SK-N-SH (cell line): Measurements from ENCODE around the gene ACSF3. TPM values are rescaled to one million over a fixed set of nuclear protein-coding genes. Genes with fewer than 3 reads are reported as not detected.

Experiments
- CTCF ChIA-PET: fragments of 300-600, 350-600 bp; formaldehyde crosslinking; extraction: SDS; loops from one replicate; lab custom pipeline; 2021; lab: Yijun Ruan, JAX
- POLR2A ChIA-PET: fragments of 350-600 bp; sonication (Branson Sonifier 250); formaldehyde crosslinking; extraction: SDS; loops from one replicate; lab custom pipeline; 2020; ENCODE audit warnings: antibody characterized with exemption, inconsistent platforms; lab: Yijun Ruan, JAX
- DNase-seq: peaks from one replicate; pipeline ENCODE4 v3.0.0; 2012
- H2AFZ ChIP-seq: fragments of 200-600 bp; sonication (generic); 2 replicates; pipeline ENCODE4 v1.8.1; 2016; ENCODE audit warnings: antibody characterized with exemption, mild to moderate bottlenecking, low read depth
- H3F3A ChIP-seq: fragments of 200-600 bp; sonication (generic); replicated peaks from 2 replicates; pipeline ENCODE3; 2016; ENCODE audit warnings: antibody characterized with exemption, mild to moderate bottlenecking; ENCODE audit not compliant: insufficient read depth
- H3K27ac ChIP-seq, 2 experiments: fragments of 200-500 bp in 1 of 2; fragments of 200-600 bp in 1 of 2; sonication (Bioruptor generic) in 1 of 2; sonication (generic), shearing (Covaris generic) in 1 of 2; 2 replicates each; pipeline versions ENCODE4 v1.5.1 to v1.6.1; 2014 to 2016; ENCODE audit warnings: low read depth in 2 of 2, inconsistent platforms in 1 of 2, low read length in 1 of 2, mild to moderate bottlenecking in 1 of 2, mixed read lengths in 1 of 2
- H3K27me3 ChIP-seq: fragments of 200-600 bp; sonication (generic), shearing (Covaris generic); 2 replicates; pipeline ENCODE4 v1.6.1; 2016; ENCODE audit warnings: mixed run types; ENCODE audit not compliant: insufficient read depth
- H3K36me3 ChIP-seq, 2 experiments: fragments of 200-500 bp in 1 of 2; fragments of 200-600 bp in 1 of 2; sonication (Bioruptor generic) in 1 of 2; sonication (generic) in 1 of 2; replicated peaks in 1 of 2; 2 replicates each; pipeline versions ENCODE3 to v1.5.1; 2014 to 2016; ENCODE audit warnings: low read length in 1 of 2, mild to moderate bottlenecking in 1 of 2; ENCODE audit not compliant: insufficient read depth in 2 of 2, control insufficient read depth in 1 of 2
- H3K4me1 ChIP-seq, 2 experiments: fragments of 200-500 bp in 1 of 2; fragments of 200-600 bp in 1 of 2; sonication (Bioruptor generic) in 1 of 2; sonication (generic), shearing (Covaris generic) in 1 of 2; 2 replicates each; pipeline versions ENCODE4 v1.5.1 to v1.6.1; 2014 to 2016; ENCODE audit warnings: low read depth in 1 of 2, low read length in 1 of 2, mixed run types in 1 of 2; ENCODE audit not compliant: insufficient read depth in 2 of 2, control insufficient read depth in 1 of 2
- H3K4me2 ChIP-seq: fragments of 200-600 bp; sonication (generic), shearing (Covaris generic); 2 replicates; pipeline ENCODE4 v1.6.1; 2017; ENCODE audit warnings: mixed run types
- H3K4me3 ChIP-seq, 2 experiments: fragments of 200-500 bp in 1 of 2; fragments of 200-600 bp in 1 of 2; sonication (Bioruptor generic) in 1 of 2; sonication (generic), shearing (Covaris generic) in 1 of 2; 2 replicates each; pipeline versions ENCODE4 v1.5.1 to v1.8.1; 2014 to 2016; ENCODE audit warnings: low read depth in 2 of 2, inconsistent platforms in 1 of 2, low read length in 1 of 2, mild to moderate bottlenecking in 1 of 2, mixed read lengths in 1 of 2, moderate library complexity in 1 of 2
- H3K79me2 ChIP-seq: fragments of 200-600 bp; sonication (generic); 2 replicates; pipeline ENCODE4 v1.8.1; 2017; ENCODE audit warnings: mild to moderate bottlenecking; ENCODE audit not compliant: insufficient read depth
- H3K9ac ChIP-seq: fragments of 200-600 bp; sonication (generic); 2 replicates; pipeline ENCODE4 v1.6.1; 2017; ENCODE audit warnings: mixed run types
- H3K9me2 ChIP-seq: fragments of 200-600 bp; sonication (generic); 2 replicates; pipeline ENCODE4 v1.6.1; 2017; ENCODE audit warnings: mixed run types
- H3K9me3 ChIP-seq: fragments of 200-600 bp; sonication (generic); 2 replicates; pipeline ENCODE4 v1.6.1; 2017; ENCODE audit warnings: mixed run types, mild to moderate bottlenecking, moderate library complexity
- H4K20me1 ChIP-seq: fragments of 200-600 bp; sonication (generic); 2 replicates; pipeline ENCODE4 v1.6.1; 2017; ENCODE audit warnings: mild to moderate bottlenecking, mixed run types; ENCODE audit not compliant: insufficient read depth
- POLR2AphosphoS5 ChIP-seq: IDR thresholded peaks from 2 replicates; pipeline ENCODE4 v1.6.1; 2012; ENCODE audit warnings: low read depth, low read length
- RXRA ChIP-seq: IDR thresholded peaks from 2 replicates; pipeline ENCODE4 v1.4.0; 2012; ENCODE audit warnings: low read depth, mild to moderate bottlenecking, borderline replicate concordance
- SIN3A ChIP-seq: IDR thresholded peaks from 2 replicates; pipeline ENCODE4 v1.6.1; 2012; ENCODE audit warnings: low read depth, mild to moderate bottlenecking, low read length, moderate library complexity, borderline replicate concordance
- TEAD4 ChIP-seq: IDR thresholded peaks from 2 replicates; pipeline ENCODE4 v1.4.0; 2012; ENCODE audit warnings: mild to moderate bottlenecking, borderline replicate concordance; ENCODE audit not compliant: insufficient read depth
- WGBS: methylation state at CpG from one replicate; pipeline ENCODE4 v1.1.6; 2017; ENCODE audit warnings: low lambda C conversion rate; 5-methylcytosine and 5-hydroxymethylcytosine counted together
- polyA plus RNA-seq, 3 experiments: library from polyadenylated mRNA; depleted of rRNA; stranded (reverse); fragments of >200 nt; gene quantifications; 2 replicates each; pipeline ENCODE4 v1.2.3, GENCODE V29; 2012
- TF ChIP-seq, protein P1 (sequence below): fragments of 150-350 bp; IDR thresholded peaks from 2 replicates; pipeline ENCODE4 v1.6.1; 2016; ENCODE audit warnings: mild to moderate bottlenecking, low read depth, low read length
- TF ChIP-seq, protein P2 (sequence below): IDR thresholded peaks from 2 replicates; pipeline ENCODE4 v1.4.0; 2012; ENCODE audit warnings: low read depth

ACSF3 gene
- polyA plus RNA-seq, 1 of the 3 experiments (the other 2 are of a cell fraction): 18.8 TPM

DNA sequence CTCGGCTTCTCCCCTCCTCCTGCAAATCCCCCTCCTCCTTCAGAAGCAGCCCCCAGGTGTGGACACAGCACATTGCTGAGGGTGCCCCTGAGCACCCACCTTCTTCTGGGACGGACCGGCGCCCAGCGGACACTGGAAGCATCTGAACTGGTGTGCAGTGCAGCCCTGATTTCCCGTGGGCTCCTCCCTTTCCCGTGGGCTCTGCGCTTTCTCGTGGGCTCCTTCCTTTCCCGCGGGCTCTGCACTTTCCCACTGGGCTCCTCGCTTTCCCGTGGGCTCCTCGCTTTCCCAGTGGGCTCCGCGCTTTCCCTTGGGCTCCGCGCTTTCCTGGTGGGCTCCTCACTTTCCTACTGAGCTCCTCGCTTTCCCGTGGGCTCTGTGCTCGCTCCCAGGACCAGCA is 32.6 kb upstream of the ACSF3 start:
- H3K27ac ChIP-seq: no peak overlapping the region
- WGBS: 58% methylated on average over 21 of the region's 21 CpGs
- POLR2A ChIA-PET: no interaction called here
- H3K36me3 ChIP-seq: no peaks in the 10 kb centered on the region
- no peaks in the 10 kb centered on the region for H3K9me3 ChIP-seq
- no peak for DNase-seq
- H3K4me2 ChIP-seq: no peak overlapping the region
- no peak overlapping the region for H3K9ac ChIP-seq
- TF ChIP-seq TEAD4 (no peak), RXRA (no peak)
- TF ChIP-seq, all 33 proteins: peak for 0
- Histone ChIP-seq H3K4me3 (no peak overlapping the region), H3K79me2 (no peaks in the 10 kb centered on the region), H3K9me2 (no peaks in the 10 kb centered on the region), H3F3A (no peaks in the 10 kb centered on the region), H3K27me3 (no peaks in the 10 kb centered on the region), H2AFZ (no peak overlapping the region), H4K20me1 (no peaks in the 10 kb centered on the region), H3K4me1 (no peaks in the 10 kb centered on the region; a peak in 1 of 4 replicates)
- CTCF ChIA-PET: interaction anchor here (1.6 kb wide), 1 partner anchor 106 kb away, joined by 6 read pairs; no protein-coding TSS in a partner anchor

GRCh38 chr16:89061590-89062380 is 31.9 kb upstream of the ACSF3 start:
- Histone ChIP-seq H3K9me2 (no peaks in the 10 kb centered on the region), H3K4me3 (no peak overlapping the region), H3K27me3 (no peaks in the 10 kb centered on the region), H3K9ac (no peak overlapping the region), H3K79me2 (no peaks in the 10 kb centered on the region), H3K4me1 (no peaks in the 10 kb centered on the region; a peak in 1 of 4 replicates), H4K20me1 (no peaks in the 10 kb centered on the region), H3K27ac (no peak overlapping the region), H3K36me3 (no peaks in the 10 kb centered on the region), H3K4me2 (no peak overlapping the region), H3F3A (no peaks in the 10 kb centered on the region), H2AFZ (no peak overlapping the region), H3K9me3 (no peaks in the 10 kb centered on the region)
- ChIA-PET CTCF (interaction anchor here (1.5 to 1.6 kb wide), 2 partner anchors 9 to 106 kb away, joined by 5 to 6 read pairs; no protein-coding TSS in a partner anchor), POLR2A (no interaction called here)
- WGBS: 42% methylated on average over 10 of the region's 17 CpGs
- TF ChIP-seq, protein P1, sequence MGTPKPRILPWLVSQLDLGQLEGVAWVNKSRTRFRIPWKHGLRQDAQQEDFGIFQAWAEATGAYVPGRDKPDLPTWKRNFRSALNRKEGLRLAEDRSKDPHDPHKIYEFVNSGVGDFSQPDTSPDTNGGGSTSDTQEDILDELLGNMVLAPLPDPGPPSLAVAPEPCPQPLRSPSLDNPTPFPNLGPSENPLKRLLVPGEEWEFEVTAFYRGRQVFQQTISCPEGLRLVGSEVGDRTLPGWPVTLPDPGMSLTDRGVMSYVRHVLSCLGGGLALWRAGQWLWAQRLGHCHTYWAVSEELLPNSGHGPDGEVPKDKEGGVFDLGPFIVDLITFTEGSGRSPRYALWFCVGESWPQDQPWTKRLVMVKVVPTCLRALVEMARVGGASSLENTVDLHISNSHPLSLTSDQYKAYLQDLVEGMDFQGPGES: no peak
- TF ChIP-seq, protein P2, sequence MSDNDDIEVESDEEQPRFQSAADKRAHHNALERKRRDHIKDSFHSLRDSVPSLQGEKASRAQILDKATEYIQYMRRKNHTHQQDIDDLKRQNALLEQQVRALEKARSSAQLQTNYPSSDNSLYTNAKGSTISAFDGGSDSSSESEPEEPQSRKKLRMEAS: no peak
- DNase-seq: no peak

DNA sequence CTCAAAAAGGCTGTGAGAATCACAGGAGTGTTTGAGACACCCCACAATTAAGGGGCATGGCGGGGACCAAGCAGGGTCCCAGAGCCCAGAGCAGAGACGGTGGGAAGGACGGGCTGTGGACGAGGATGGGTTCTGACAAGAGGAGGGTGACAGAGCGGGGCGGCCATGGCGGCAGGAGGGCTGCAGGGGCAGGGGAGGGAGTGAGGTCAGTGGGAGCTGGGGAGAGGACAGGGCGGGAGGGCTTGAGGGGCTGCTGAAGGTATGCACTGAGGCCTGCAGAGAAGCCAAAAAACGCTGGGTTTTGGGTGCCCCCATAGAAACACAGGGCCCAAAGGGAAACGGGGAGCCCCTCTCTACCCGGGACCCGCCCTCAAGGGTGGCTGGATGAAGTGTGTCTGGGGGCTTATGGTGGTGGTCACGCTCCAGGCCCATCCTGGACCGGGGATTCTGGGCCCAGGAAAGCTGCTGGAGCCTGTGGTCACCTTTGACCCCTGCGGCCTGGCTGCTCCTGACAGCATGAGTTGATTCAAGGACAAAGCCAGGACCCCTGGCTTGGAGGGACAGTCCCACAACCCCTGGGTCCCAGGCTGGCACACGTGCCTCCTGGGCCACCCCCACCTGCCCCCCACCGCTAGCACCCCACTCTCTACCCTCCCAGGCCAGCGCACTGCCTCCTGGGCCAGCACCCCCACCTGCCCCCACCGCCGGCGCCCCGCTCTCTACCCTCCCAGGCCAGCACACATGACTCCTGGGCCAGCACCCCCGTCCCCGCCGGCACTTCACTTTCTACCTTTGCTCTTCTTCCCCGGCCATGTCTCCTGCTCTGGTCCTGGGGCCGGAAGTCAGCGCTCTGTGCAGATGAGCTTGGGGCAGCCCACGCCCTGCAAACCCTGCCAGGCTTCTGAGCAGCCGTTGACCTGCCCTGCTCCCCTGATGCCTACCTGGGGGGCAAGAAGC is 31.0 kb upstream of the ACSF3 start:
- H3K4me1 ChIP-seq: peaks cover 0 to 2% of the 10 kb centered on the region in 2 experiments; a peak in 1 of 4 replicates
- CTCF ChIA-PET: interaction anchor here (1.5 to 1.6 kb wide), 2 partner anchors 9 to 105 kb away, joined by 5 to 6 read pairs; no protein-coding TSS in a partner anchor
- no peak overlapping the region for H2AFZ ChIP-seq
- no peak overlapping the region for H3K4me3 ChIP-seq
- no peak for TF ChIP-seq SIN3A
- TF ChIP-seq POLR2AphosphoS5: no peak
- 0 out of 2 replicates have a peak, but pooled peaks cover 6% of the 10 kb centered on the region for H3K27me3 ChIP-seq
- H3K9ac ChIP-seq: no peak overlapping the region
- no peaks in the 10 kb centered on the region for H4K20me1 ChIP-seq
- DNase-seq: no peak
- H3K4me2 ChIP-seq: no peak overlapping the region
- H3K79me2 ChIP-seq: no peaks in the 10 kb centered on the region
- no peak overlapping the region for H3K27ac ChIP-seq
- H3K36me3 ChIP-seq: no peaks in the 10 kb centered on the region
- no peaks in the 10 kb centered on the region for H3K9me3 ChIP-seq
- no peaks in the 10 kb centered on the region for H3F3A ChIP-seq
- POLR2A ChIA-PET: no interaction called here
- H3K9me2 ChIP-seq: no peaks in the 10 kb centered on the region
- 68% methylated on average over 28 of the region's 30 CpGs for WGBS
